Choroid plexus epithelial cell (primary cell): Measurements from ENCODE around the gene PPARA.

ENCODE experiments used
- DNase-seq: peaks from one replicate; pipeline ENCODE4 v3.0.0-alpha.2; 2010; ENCODE audit warnings: low read depth
- H3K4me3 ChIP-seq: 2 replicates; pipeline ENCODE4 v1.5.1; 2011; ENCODE audit warnings: low read depth, mild to moderate bottlenecking, control low read depth, low read length, moderate library complexity
- TF ChIP-seq, protein P1 (sequence below): conservative IDR thresholded peaks from 2 replicates; pipeline ENCODE4 v1.5.1; 2011; ENCODE audit warnings: low read depth, mild to moderate bottlenecking, control low read depth, inconsistent platforms, low read length, moderate library complexity

The PPARA gene

GRCh38 chr22:46114518-46115387, 35.6 kb upstream of the PPARA start:
- TF ChIP-seq, protein P1, sequence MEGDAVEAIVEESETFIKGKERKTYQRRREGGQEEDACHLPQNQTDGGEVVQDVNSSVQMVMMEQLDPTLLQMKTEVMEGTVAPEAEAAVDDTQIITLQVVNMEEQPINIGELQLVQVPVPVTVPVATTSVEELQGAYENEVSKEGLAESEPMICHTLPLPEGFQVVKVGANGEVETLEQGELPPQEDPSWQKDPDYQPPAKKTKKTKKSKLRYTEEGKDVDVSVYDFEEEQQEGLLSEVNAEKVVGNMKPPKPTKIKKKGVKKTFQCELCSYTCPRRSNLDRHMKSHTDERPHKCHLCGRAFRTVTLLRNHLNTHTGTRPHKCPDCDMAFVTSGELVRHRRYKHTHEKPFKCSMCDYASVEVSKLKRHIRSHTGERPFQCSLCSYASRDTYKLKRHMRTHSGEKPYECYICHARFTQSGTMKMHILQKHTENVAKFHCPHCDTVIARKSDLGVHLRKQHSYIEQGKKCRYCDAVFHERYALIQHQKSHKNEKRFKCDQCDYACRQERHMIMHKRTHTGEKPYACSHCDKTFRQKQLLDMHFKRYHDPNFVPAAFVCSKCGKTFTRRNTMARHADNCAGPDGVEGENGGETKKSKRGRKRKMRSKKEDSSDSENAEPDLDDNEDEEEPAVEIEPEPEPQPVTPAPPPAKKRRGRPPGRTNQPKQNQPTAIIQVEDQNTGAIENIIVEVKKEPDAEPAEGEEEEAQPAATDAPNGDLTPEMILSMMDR: no peak
- DNase-seq: no peak
- no peak overlapping the region for H3K4me3 ChIP-seq

DNA sequence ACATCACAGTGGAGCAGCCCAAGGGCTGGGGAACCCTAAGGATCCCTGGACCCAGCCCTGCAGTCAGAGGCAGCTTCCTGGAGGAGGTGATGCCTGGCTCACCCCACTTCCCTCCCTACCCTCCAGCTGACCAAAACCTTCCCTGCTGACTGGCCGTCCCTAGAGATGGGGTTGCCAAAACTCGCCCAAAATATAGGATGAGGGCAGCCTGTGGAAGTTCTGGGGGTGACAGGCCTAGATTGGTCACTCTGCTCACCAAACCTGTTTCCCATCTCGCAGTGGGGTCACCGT, 35.0 kb upstream of the PPARA start:
- TF ChIP-seq, protein P1: no peak
- no peak overlapping the region for H3K4me3 ChIP-seq
- no peak for DNase-seq

- no peak overlapping the region for H3K4me3 ChIP-seq
- TF ChIP-seq, protein P1: no peak
- DNase-seq: no peak
These were observed 34.4 kb upstream of the PPARA start for GRCh38 chr22:46115755-46116490.

DNA sequence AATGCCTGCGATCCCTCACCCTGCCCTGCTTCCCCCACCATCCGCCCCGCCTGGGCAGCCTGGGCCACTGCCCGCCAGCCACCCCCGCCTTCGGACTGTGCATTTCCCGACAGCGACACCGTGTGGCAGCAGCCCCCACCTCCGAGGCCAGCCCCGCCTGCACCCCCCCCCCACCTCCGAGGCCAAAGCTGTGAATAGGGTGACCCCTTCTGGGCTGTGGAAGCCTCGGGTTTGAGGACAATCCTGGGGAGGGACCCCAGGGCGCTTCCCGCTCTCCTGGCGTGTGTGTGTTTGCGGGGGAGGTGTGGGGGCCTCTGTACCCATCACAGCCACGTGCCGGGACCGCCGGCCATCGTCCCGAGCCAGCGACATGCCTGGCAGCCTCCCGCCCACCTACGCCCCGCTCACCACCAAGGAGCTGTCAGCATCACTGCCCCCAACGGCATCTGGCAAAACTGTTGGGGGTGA, 33.8 kb upstream of the PPARA start:
- H3K4me3 ChIP-seq: no peak overlapping the region
- TF ChIP-seq, protein P1: peak; percentile 78
- DNase-seq: peak; percentile 85

GRCh38 chr22:46117206-46118199, 32.8 kb upstream of the PPARA start:
- no peak for DNase-seq
- no peak overlapping the region for H3K4me3 ChIP-seq
- TF ChIP-seq, protein P1: no peak

- H3K4me3 ChIP-seq: no peak overlapping the region
- TF ChIP-seq, protein P1: no peak
- no peak for DNase-seq
These were observed 31.1 kb upstream of the PPARA start for GRCh38 chr22:46119093-46119728.
